BJ (cell line): Measurements from ENCODE around the gene PCYT1B. TPM values are rescaled to one million over a fixed set of nuclear protein-coding genes. Genes with fewer than 3 reads are reported as not detected.

ENCODE experiments used
- CTCF ChIA-PET: fragments of 350-600 bp; formaldehyde crosslinking; extraction: SDS; loops from one replicate; lab custom pipeline; 2021; ENCODE audit warnings: antibody characterized with exemption, inconsistent platforms; lab: Yijun Ruan, JAX
- POLR2A ChIA-PET: fragments of 300-600 bp; sonication (Branson Sonifier 250); formaldehyde crosslinking; extraction: SDS; loops from one replicate; lab custom pipeline; 2021; ENCODE audit warnings: antibody characterized with exemption; lab: Charles Lee
- DNase-seq: peaks from one replicate; pipeline ENCODE4 v3.0.0-alpha.2; 2011; ENCODE audit warnings: low read depth
- H3K27me3 ChIP-seq: 2 replicates; pipeline ENCODE4 v1.6.0; 2011; ENCODE audit warnings: low read length; ENCODE audit not compliant: control insufficient read depth, insufficient read depth
- H3K36me3 ChIP-seq: 2 replicates; pipeline ENCODE4 v1.5.1; 2011; ENCODE audit warnings: low read length; ENCODE audit not compliant: control insufficient read depth, insufficient read depth
- H3K4me3 ChIP-seq: 2 replicates; pipeline ENCODE4 v1.5.1; 2011; ENCODE audit warnings: low read depth, mild to moderate bottlenecking, control low read depth, low read length
- CTCF ChIP-seq: IDR thresholded peaks from 2 replicates; pipeline ENCODE4 v1.5.1; 2011; ENCODE audit warnings: low read depth, mild to moderate bottlenecking, control low read depth, inconsistent platforms, low read length, moderate library complexity; ENCODE audit not compliant: insufficient read depth
- polyA plus RNA-seq: library from polyadenylated mRNA; depleted of rRNA; stranded (reverse); fragments of >200 nt; gene quantifications from 2 replicates; pipeline ENCODE4 v1.2.3, GENCODE V29; 2011

PCYT1B gene
- polyA plus RNA-seq, 1 experiment = not detected

GRCh38 chrX:24563291-24564010 is 83.7 kb downstream of the PCYT1B start:
- no peak for DNase-seq
- H3K4me3 ChIP-seq = no peak overlapping the region
- ChIA-PET POLR2A (no interaction called here), CTCF (no interaction called here)
- no peaks in the 10 kb centered on the region for H3K27me3 ChIP-seq
- TF ChIP-seq CTCF = no peak
- no peaks in the 10 kb centered on the region for H3K36me3 ChIP-seq

GRCh38 chrX:24561121-24561520 is 86.0 kb downstream of the PCYT1B start:
- no peak for DNase-seq
- Histone ChIP-seq H3K27me3 (no peaks in the 10 kb centered on the region), H3K4me3 (no peak overlapping the region), H3K36me3 (no peaks in the 10 kb centered on the region)
- POLR2A ChIA-PET = no interaction called here
- no peak; the same call in 1 of the 2 replicates for TF ChIP-seq CTCF
- CTCF ChIA-PET = interaction anchor here (0.6 to 1.6 kb wide), 5 partner anchors 10 to 166 kb away, joined by 3 to 6 read pairs (median 4); no protein-coding TSS in a partner anchor

GRCh38 chrX:24553011-24553410 is 94.1 kb downstream of the PCYT1B start:
- no peak for DNase-seq
- no peaks in the 10 kb centered on the region for H3K27me3 ChIP-seq
- POLR2A ChIA-PET = no interaction called here
- no peak for TF ChIP-seq CTCF
- no peaks in the 10 kb centered on the region for H3K36me3 ChIP-seq
- CTCF ChIA-PET = no interaction called here
- H3K4me3 ChIP-seq = no peak overlapping the region

GRCh38 chrX:24550166-24550565 is 97.0 kb downstream of the PCYT1B start:
- DNase-seq = no peak
- ChIA-PET POLR2A (no interaction called here), CTCF (no interaction called here)
- Histone ChIP-seq H3K4me3 (no peak overlapping the region), H3K36me3 (no peaks in the 10 kb centered on the region), H3K27me3 (no peaks in the 10 kb centered on the region)
- TF ChIP-seq CTCF = no peak

- Histone ChIP-seq H3K4me3 (no peak overlapping the region), H3K27me3 (no peaks in the 10 kb centered on the region), H3K36me3 (no peaks in the 10 kb centered on the region)
- CTCF ChIA-PET = interaction anchor here (0.6 kb wide), 1 partner anchor 640 kb away, joined by 3 read pairs; no protein-coding TSS in a partner anchor
- TF ChIP-seq CTCF = no peak
- POLR2A ChIA-PET = no interaction called here
- DNase-seq = no peak
Measured at GRCh38 chrX:24547961-24548360, 99.2 kb downstream of the PCYT1B start.
